K562 (cell line): Measurements from ENCODE around the gene SMG9. TPM values are rescaled to one million over a fixed set of nuclear protein-coding genes. Genes with fewer than 3 reads are reported as not detected.
A peak's percentile ranks its signal among the peaks of the same experiment; 100 is the strongest.

Experiments
- ATF4 ChIP-seq: fragments of 450-650 bp; formaldehyde crosslinking; IDR thresholded peaks from 2 replicates; pipeline ENCODE4 v1.4.0; 2022; ENCODE audit warnings: mild to moderate bottlenecking, moderate library complexity
- CSDE1 ChIP-seq, 2 experiments: fragments of 450-650 bp; IDR thresholded peaks; 2 replicates each; pipeline ENCODE4 v1.6.1; 2016; ENCODE audit warnings: mild to moderate bottlenecking in 1 of 2
- DMBX1 ChIP-seq: fragments of 250-450 bp; sonication (Bioruptor Pico); IDR thresholded peaks from 2 replicates; pipeline ENCODE4 v1.8.0; 2022; ENCODE audit warnings: inconsistent platforms, mild to moderate bottlenecking, moderate library complexity, borderline replicate concordance
- E2F4 ChIP-seq: sonication (generic); formaldehyde crosslinking; IDR thresholded peaks from 2 replicates; pipeline ENCODE4 v1.8.0; 2022; ENCODE audit warnings: mild to moderate bottlenecking, low read depth, missing genetic modification reagents
- ELF1 ChIP-seq: fragments of 200-800 bp; sonication (Bioruptor generic); IDR thresholded peaks from 2 replicates; pipeline ENCODE4 v1.6.1; 2016; ENCODE audit warnings: missing genetic modification characterization, missing compliant biosample characterization
- IRF2 ChIP-seq: sonication (generic); formaldehyde crosslinking; IDR thresholded peaks from 2 replicates; pipeline ENCODE4 v1.8.1; 2022; ENCODE audit warnings: mild to moderate bottlenecking, missing genetic modification reagents
- MEF2D ChIP-seq: conservative IDR thresholded peaks from 2 replicates; pipeline ENCODE4 v1.6.1; 2016; ENCODE audit warnings: low read depth, missing genetic modification characterization, missing compliant biosample characterization
- NELFE ChIP-seq: IDR thresholded peaks from 2 replicates; pipeline ENCODE4 v1.6.1; 2011; ENCODE audit warnings: mild to moderate bottlenecking; ENCODE audit not compliant: insufficient read depth, insufficient read length
- NFIC ChIP-seq: fragments of 450-650 bp; IDR thresholded peaks from 2 replicates; pipeline ENCODE4 v1.6.1; 2017; ENCODE audit warnings: mild to moderate bottlenecking, inconsistent platforms
- NONO ChIP-seq, 2 experiments: fragments of 200-400 bp in 1 of 2; fragments of 450-650 bp in 1 of 2; formaldehyde crosslinking in 1 of 2; IDR thresholded peaks; 2 replicates each; pipeline ENCODE4 v1.6.1; 2017; ENCODE audit warnings: low read depth in 2 of 2, mild to moderate bottlenecking in 2 of 2, moderate library complexity in 2 of 2, low read length in 1 of 2
- NR4A1 ChIP-seq, 2 experiments: fragments of 250-450 bp in 1 of 2; fragments of 450-650 bp in 1 of 2; sonication (Bioruptor Pico) in 1 of 2; IDR thresholded peaks; 2 replicates each; pipeline versions ENCODE4 v1.4.0 to v1.6.1; 2016 to 2020; ENCODE audit warnings: mild to moderate bottlenecking in 2 of 2, missing compliant biosample characterization in 1 of 2, missing genetic modification characterization in 1 of 2, moderate library complexity in 1 of 2
- PML ChIP-seq: IDR thresholded peaks from 2 replicates; pipeline ENCODE4 v1.6.1; 2012; ENCODE audit warnings: low read length, inconsistent platforms
- PURB ChIP-seq: sonication (generic); formaldehyde crosslinking; IDR thresholded peaks from 2 replicates; pipeline ENCODE4 v1.9.0; 2021; ENCODE audit warnings: low read depth, mild to moderate bottlenecking, missing genetic modification reagents
- RHOXF2B ChIP-seq: fragments of 250-450 bp; sonication (Bioruptor Pico); conservative IDR thresholded peaks from 2 replicates; pipeline ENCODE4 v1.5.1; 2021
- SREBF2 ChIP-seq: sonication (generic); formaldehyde crosslinking; IDR thresholded peaks from 2 replicates; pipeline ENCODE4 v1.4.0; 2020; ENCODE audit warnings: mild to moderate bottlenecking, missing genetic modification reagents
- SRF ChIP-seq, 2 experiments: fragments of 250-450, 450-650 bp in 1 of 2; sonication (Bioruptor Pico) in 1 of 2; sonication (generic) in 1 of 2; formaldehyde crosslinking; IDR thresholded peaks; 2 replicates each; pipeline versions ENCODE4 v1.5.0 to v1.5.1; 2020 to 2022; ENCODE audit warnings: mild to moderate bottlenecking in 1 of 2, missing genetic modification reagents in 1 of 2
- TAF9B ChIP-seq: fragments of 450-650 bp; IDR thresholded peaks from 2 replicates; pipeline ENCODE4 v1.6.1; 2018; ENCODE audit warnings: mild to moderate bottlenecking; ENCODE audit not compliant: partially characterized antibody
- TEAD4 ChIP-seq, 2 experiments: sonication (generic) in 1 of 2; formaldehyde crosslinking in 1 of 2; IDR thresholded peaks; 2 replicates each; pipeline versions ENCODE4 v1.6.1 to v1.8.0; 2012 to 2022; ENCODE audit warnings: borderline replicate concordance in 1 of 2, inconsistent platforms in 1 of 2, low read length in 1 of 2, mild to moderate bottlenecking in 1 of 2, missing genetic modification reagents in 1 of 2
- VEZF1 ChIP-seq: fragments of 200-800 bp; sonication (Bioruptor generic); IDR thresholded peaks from 2 replicates; pipeline ENCODE4 v1.6.1; 2017; ENCODE audit warnings: missing genetic modification characterization, missing compliant biosample characterization
- ZBTB43 ChIP-seq: sonication (generic); formaldehyde crosslinking; IDR thresholded peaks from 2 replicates; pipeline ENCODE4 v1.8.0; 2023; ENCODE audit warnings: mild to moderate bottlenecking, missing genetic modification reagents
- ZNF449 ChIP-seq: fragments of 250-450 bp; sonication (Bioruptor Pico); IDR thresholded peaks from 2 replicates; pipeline ENCODE4 v1.8.0; 2022; ENCODE audit warnings: moderate library complexity, mild to moderate bottlenecking, inconsistent platforms
- ZNF644 ChIP-seq: fragments of 200-800 bp; sonication (Bioruptor generic); IDR thresholded peaks from 2 replicates; pipeline ENCODE4 v1.6.1; 2016; ENCODE audit warnings: low read depth, missing genetic modification characterization, missing compliant biosample characterization
- polyA plus RNA-seq, 8 experiments: library from polyadenylated mRNA; depleted of rRNA in 4 of 8; stranded (reverse) in 5 of 8; unstranded in 3 of 8; fragments of >200 nt; fragmentation: Nextera tagmentation in 2 of 8; fragmentation: Illumina TruSeq in 1 of 8; extraction: Ambion mirVana in 2 of 8; extraction: Trizol in 1 of 8; gene quantifications; 2 replicates each; pipeline versions ENCODE4 v1.2.1 to v1.2.3, GENCODE V29; 2011 to 2014; ENCODE audit warnings: inconsistent platforms in 1 of 8, missing spikeins in 1 of 8
- total RNA-seq, 7 experiments: library from RNA; depleted of rRNA in 6 of 7; stranded (reverse); fragments of >200 nt in 6 of 7; fragmentation: Illumina TruSeq in 2 of 7; extraction: Trizol in 2 of 7; gene quantifications; 2 replicates each; pipeline versions ENCODE4 v1.2.1 to v1.2.3, GENCODE V29; 2011 to 2021; ENCODE audit warnings: low replicate concordance in 1 of 7

Gene SMG9
- total and polyA plus RNA-seq, 9 of the 15 experiments (the other 6 are each of a cell fraction or from before 2014, with no cell fraction given) = 1.7 to 79.7 (median 40.2) TPM

- TF ChIP-seq ZNF449 (CRISPR knock-in tag) = 0 out of 2 replicates have a peak, but pooled peaks have one; percentile 19
- TF ChIP-seq NELFE = no peak
- TF ChIP-seq PML = no peak
- TF ChIP-seq E2F4 (CRISPR knock-in tag) = peak; percentile 75; the same call in 1 of the 2 replicates
- TF ChIP-seq ELF1 (tag) = peak; percentile 68
- no peak for TF ChIP-seq NONO (IDR thresholded peaks at IDR 0.05; ENCODE audit: low read depth in 2 of 2, low read length in 1 of 2)
- no peak for TF ChIP-seq MEF2D
- TF ChIP-seq VEZF1 (CRISPR knock-in tag) = peak; percentile 67
- TF ChIP-seq ATF4 (CRISPR knock-in tag) = no peak
- no peak for TF ChIP-seq RHOXF2B (CRISPR knock-in tag)
- no peak for TF ChIP-seq PURB (CRISPR knock-in tag)
- TF ChIP-seq TEAD4 (IDR thresholded peaks at IDR 0.05; ENCODE audit: low read length) = no peak
- TF ChIP-seq TEAD4 (CRISPR knock-in tag; IDR thresholded peaks at IDR 0.05; ENCODE audit: borderline replicate concordance) = no peak
- TF ChIP-seq IRF2 = no peak
- no peak for TF ChIP-seq ZBTB43
- TF ChIP-seq NFIC = no peak
- peak; percentile 81; the same call in 1 of the 2 replicates for TF ChIP-seq DMBX1 (CRISPR knock-in tag)
- no peak for TF ChIP-seq CSDE1 (IDR thresholded peaks at IDR 0.05)
- peak; percentile 56; the same call in 1 of the 2 replicates for TF ChIP-seq SREBF2 (CRISPR knock-in tag)
- TF ChIP-seq ZNF644 (tag) = peak; percentile 92
- no peak for TF ChIP-seq NR4A1 (CRISPR knock-in tag; IDR thresholded peaks at IDR 0.05)
- TF ChIP-seq NR4A1 (tag; IDR thresholded peaks at IDR 0.05) = no peak
- no peak for TF ChIP-seq TAF9B
- peak in 1 of 2 experiments; percentile 90; a peak in 2 of 4 replicates for TF ChIP-seq SRF (CRISPR knock-in tag; IDR thresholded peaks at IDR 0.05)
These were observed 34.3 kb upstream of the SMG9 start (continued) for GRCh38 chr19:43789029-43789428.
